Measurements from ENCODE around the gene SEC11A.

SEC11A gene

DNA sequence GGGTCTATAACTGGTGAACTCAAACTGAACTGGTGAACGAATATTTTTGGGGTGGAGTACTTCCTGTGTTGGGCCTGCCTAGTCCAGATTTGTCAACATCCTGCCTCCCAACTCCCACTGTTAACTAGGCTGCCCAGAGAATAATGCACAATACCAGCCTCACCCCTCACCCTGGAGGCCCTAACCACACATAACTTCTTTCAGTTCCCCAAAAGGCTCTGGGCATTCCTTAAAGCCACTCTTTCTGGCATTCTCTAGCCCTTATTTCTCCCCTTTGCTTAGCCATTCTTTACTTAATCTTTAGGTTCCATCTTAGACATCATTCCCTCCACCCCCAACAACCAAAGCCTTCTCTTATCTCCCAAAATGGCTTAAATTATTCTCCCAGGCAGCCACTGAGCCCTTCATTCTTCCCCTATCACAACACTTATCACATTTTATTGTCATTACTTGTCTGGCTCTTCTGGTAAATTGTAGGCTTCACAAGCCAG, 9.1 kb upstream of the SEC11A start:
- DNase-seq, result peak in 2 of 3 donors; percentile 21 to 38

DNA sequence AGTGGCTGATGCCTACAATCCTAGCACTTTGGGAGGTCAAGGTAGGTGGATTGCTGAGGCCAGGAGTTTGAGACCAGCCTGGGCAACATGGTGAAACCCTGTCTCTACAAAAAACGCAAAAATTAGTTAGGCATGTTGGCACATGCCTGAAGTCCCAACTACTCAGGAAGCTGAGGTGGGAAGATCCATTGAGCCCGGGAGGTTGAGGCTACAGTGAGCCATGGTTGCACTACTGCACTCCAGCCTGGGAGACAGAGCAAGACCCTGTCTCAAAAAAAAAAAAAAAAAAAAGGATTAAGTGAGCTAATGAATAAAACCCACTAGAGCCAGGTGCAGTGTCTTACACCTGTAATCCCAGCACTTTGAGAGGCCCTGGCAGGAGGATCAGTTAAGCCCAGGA, 6.7 kb upstream of the SEC11A start:
- ChIA-PET POLR2A (no interaction called here), CTCF (interaction anchor here (3.6 kb wide), 1 partner anchor 12 kb away, joined by 14 read pairs; no protein-coding TSS in a partner anchor)
- H3K4me3 ChIP-seq (ENCODE audit: control insufficient read depth in 1 of 7, extremely low read depth in 1 of 7, insufficient read depth in 4 of 7, low read depth in 2 of 7, low read length in 6 of 7), result no peak overlapping the region
- H3K27ac ChIP-seq (ENCODE audit: insufficient read depth in 1 of 2, low read depth in 1 of 2, low read length in 2 of 2, poor library complexity in 1 of 2, severe bottlenecking in 2 of 2), result no peak overlapping the region
- no peaks in the 10 kb centered on the region for H3K36me3 ChIP-seq (ENCODE audit: control insufficient read depth in 4 of 4, insufficient read depth in 4 of 4, low read length in 3 of 4)
- DNase-seq, result no peak
- peaks cover 0 to 25% (median 7%) of the 10 kb centered on the region in 4 experiments for H3K4me1 ChIP-seq (ENCODE audit: control extremely low read depth in 1 of 4, control insufficient read depth in 4 of 4, insufficient read depth in 4 of 4, low read length in 3 of 4)
- H3K9me3 ChIP-seq (ENCODE audit: control extremely low read depth in 1 of 5, control insufficient read depth in 4 of 5, insufficient read depth in 2 of 5, low read depth in 1 of 5, low read length in 4 of 5), result no peaks in the 10 kb centered on the region
- H3K27me3 ChIP-seq (replicated peaks in 2 of 5; ENCODE audit: control insufficient read depth in 4 of 5, insufficient read depth in 5 of 5, low read length in 4 of 5), result no peaks in the 10 kb centered on the region
- WGBS (ENCODE audit: insufficient coverage), result 100% methylated on average over 1 of the region's 2 CpGs

More for the DNA sequence above, 9.1 kb upstream of the SEC11A start:
- ChIA-PET CTCF (interaction anchor here (1.2 to 1.9 kb wide), 2 partner anchors 8 to 9 kb away, joined by 3 to 5 read pairs; partner anchors contain the start of gene SEC11A), POLR2A (no interaction called here)
- peaks cover 0 to 25% (median 7%) of the 10 kb centered on the region in 4 experiments for H3K4me1 ChIP-seq (ENCODE audit: control extremely low read depth in 1 of 4, control insufficient read depth in 4 of 4, insufficient read depth in 4 of 4, low read length in 3 of 4)
- no peak overlapping the region for H3K27ac ChIP-seq (ENCODE audit: insufficient read depth in 1 of 2, low read depth in 1 of 2, low read length in 2 of 2, poor library complexity in 1 of 2, severe bottlenecking in 2 of 2)
- no peaks in the 10 kb centered on the region for H3K9me3 ChIP-seq (ENCODE audit: control extremely low read depth in 1 of 5, control insufficient read depth in 4 of 5, insufficient read depth in 2 of 5, low read depth in 1 of 5, low read length in 4 of 5)
- H3K36me3 ChIP-seq (ENCODE audit: control insufficient read depth in 4 of 4, insufficient read depth in 4 of 4, low read length in 3 of 4), result no peaks in the 10 kb centered on the region
- no CpG with 5 or more reads among the region's 1 CpG for WGBS (ENCODE audit: insufficient coverage)
- H3K27me3 ChIP-seq (replicated peaks in 2 of 5; ENCODE audit: control insufficient read depth in 4 of 5, insufficient read depth in 5 of 5, low read length in 4 of 5), result no peaks in the 10 kb centered on the region
- no peak overlapping the region for H3K4me3 ChIP-seq (ENCODE audit: control insufficient read depth in 1 of 7, extremely low read depth in 1 of 7, insufficient read depth in 4 of 7, low read depth in 2 of 7, low read length in 6 of 7)

DNA sequence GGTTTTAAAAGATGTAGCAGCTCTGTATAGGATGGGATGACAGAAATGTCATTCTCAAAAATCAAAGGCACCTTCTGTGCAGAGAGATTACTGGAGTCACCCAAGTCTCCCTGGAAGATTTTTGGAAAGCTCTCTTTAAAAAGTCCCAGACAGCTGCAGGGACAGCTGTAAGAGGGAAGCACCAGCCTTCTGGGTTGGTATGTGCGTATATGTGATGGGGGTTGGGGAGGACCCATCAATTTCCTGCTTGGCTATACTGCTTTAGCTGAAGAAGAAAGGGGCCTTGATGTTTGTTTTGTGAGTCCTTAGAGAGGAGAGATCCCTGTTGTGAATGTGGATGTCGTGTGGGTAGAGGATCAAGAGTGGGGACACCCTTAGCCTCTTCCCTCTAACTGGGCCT, 5.4 kb upstream of the SEC11A start:
- Histone ChIP-seq H3K36me3 (ENCODE audit: control insufficient read depth in 4 of 4, insufficient read depth in 4 of 4, low read length in 3 of 4) (no peaks in the 10 kb centered on the region), H3K4me1 (ENCODE audit: control extremely low read depth in 1 of 4, control insufficient read depth in 4 of 4, insufficient read depth in 4 of 4, low read length in 3 of 4) (peaks cover 4 to 30% (median 13%) of the 10 kb centered on the region in 4 experiments), H3K27me3 (replicated peaks in 2 of 5; ENCODE audit: control insufficient read depth in 4 of 5, insufficient read depth in 5 of 5, low read length in 4 of 5) (no peaks in the 10 kb centered on the region), H3K9me3 (ENCODE audit: control extremely low read depth in 1 of 5, control insufficient read depth in 4 of 5, insufficient read depth in 2 of 5, low read depth in 1 of 5, low read length in 4 of 5) (no peaks in the 10 kb centered on the region), H3K27ac (ENCODE audit: insufficient read depth in 1 of 2, low read depth in 1 of 2, low read length in 2 of 2, poor library complexity in 1 of 2, severe bottlenecking in 2 of 2) (no peak overlapping the region), H3K4me3 (ENCODE audit: control insufficient read depth in 1 of 7, extremely low read depth in 1 of 7, insufficient read depth in 4 of 7, low read depth in 2 of 7, low read length in 6 of 7) (no peak overlapping the region)
- WGBS (ENCODE audit: insufficient coverage), result 90% methylated on average over 1 of the region's 2 CpGs
- DNase-seq, result no peak
- POLR2A ChIA-PET, result no interaction called here
- CTCF ChIA-PET, result interaction anchor here (3.6 kb wide), 1 partner anchor 13 kb away, joined by 14 read pairs; no protein-coding TSS in a partner anchor

DNA sequence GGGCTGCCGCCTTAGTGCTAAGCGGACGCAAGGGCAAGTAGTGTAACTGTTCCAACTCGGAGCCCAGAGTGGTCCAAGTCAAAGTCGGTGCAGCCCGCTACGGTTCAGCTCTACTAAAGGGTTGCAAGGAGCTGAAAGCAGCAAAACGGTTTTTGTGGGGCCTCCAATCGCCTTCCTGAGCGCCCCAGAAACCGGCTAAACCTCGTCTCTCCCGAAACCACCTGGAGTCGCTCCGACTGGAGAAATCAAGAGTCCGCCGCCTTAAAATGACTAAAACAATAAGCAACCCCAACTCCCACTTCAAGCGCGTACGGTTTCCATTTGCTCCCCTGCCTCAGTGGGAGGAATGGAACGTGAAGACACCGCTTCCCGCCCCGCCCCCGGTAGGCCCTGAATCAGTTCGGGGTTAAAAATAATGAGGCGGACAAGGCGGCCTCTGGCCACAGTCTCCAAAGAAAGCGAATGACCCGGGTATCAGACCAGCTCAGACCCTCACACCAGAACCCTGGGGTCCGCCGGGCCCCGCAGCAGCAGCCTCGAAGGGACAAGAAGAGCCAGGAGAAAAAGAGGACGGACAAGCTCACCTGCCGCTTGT, 401 bp downstream of the SEC11A start:
- H3K36me3 ChIP-seq (ENCODE audit: control insufficient read depth in 4 of 4, insufficient read depth in 4 of 4, low read length in 3 of 4), result peaks cover 2 to 5% (median 3%) of the 10 kb centered on the region in 4 experiments
- peak in 2 of 3 donors; percentile 35 to 50 for DNase-seq
- H3K4me3 ChIP-seq (ENCODE audit: control insufficient read depth in 1 of 7, extremely low read depth in 1 of 7, insufficient read depth in 4 of 7, low read depth in 2 of 7, low read length in 6 of 7), result peak overlapping the region; percentile 94 to 100 (median 99)
- no peaks in the 10 kb centered on the region for H3K27me3 ChIP-seq (replicated peaks in 2 of 5; ENCODE audit: control insufficient read depth in 4 of 5, insufficient read depth in 5 of 5, low read length in 4 of 5)
- H3K9me3 ChIP-seq (ENCODE audit: control extremely low read depth in 1 of 5, control insufficient read depth in 4 of 5, insufficient read depth in 2 of 5, low read depth in 1 of 5, low read length in 4 of 5), result no peaks in the 10 kb centered on the region
- under 1% methylated on average over 24 of the region's 36 CpGs for WGBS (ENCODE audit: insufficient coverage)
- H3K27ac ChIP-seq (ENCODE audit: insufficient read depth in 1 of 2, low read depth in 1 of 2, low read length in 2 of 2, poor library complexity in 1 of 2, severe bottlenecking in 2 of 2), result peak overlapping the region; percentile 42 to 84
- CTCF ChIA-PET, result interaction anchor here (0.7 to 2.1 kb wide), 9 partner anchors 9 to 128 kb away, joined by 3 to 6 read pairs (median 4); partner anchors contain the start of gene WDR73
- POLR2A ChIA-PET, result interaction anchor here (0.5 to 1.9 kb wide), 5 partner anchors 20 to 82 kb away, joined by 3 to 14 read pairs (median 4); partner anchors contain the start of genes WDR73 and ZNF592
- H3K4me1 ChIP-seq (ENCODE audit: control extremely low read depth in 1 of 4, control insufficient read depth in 4 of 4, insufficient read depth in 4 of 4, low read length in 3 of 4), result peaks cover 7 to 26% (median 19%) of the 10 kb centered on the region in 4 experiments

GRCh38 chr15:84714821-84715220, 1.1 kb downstream of the SEC11A start:
- H3K4me1 ChIP-seq (ENCODE audit: control extremely low read depth in 1 of 4, control insufficient read depth in 4 of 4, insufficient read depth in 4 of 4, low read length in 3 of 4), result peaks cover 7 to 26% (median 19%) of the 10 kb centered on the region in 4 experiments

GRCh38 chr15:84714372-84714771, 1.6 kb downstream of the SEC11A start:
- H3K27ac ChIP-seq (ENCODE audit: insufficient read depth in 1 of 2, low read depth in 1 of 2, low read length in 2 of 2, poor library complexity in 1 of 2, severe bottlenecking in 2 of 2), result peak overlapping the region in 1 of 2 experiments; percentile 84
- H3K9me3 ChIP-seq (ENCODE audit: control extremely low read depth in 1 of 5, control insufficient read depth in 4 of 5, insufficient read depth in 2 of 5, low read depth in 1 of 5, low read length in 4 of 5), result no peaks in the 10 kb centered on the region
- CTCF ChIA-PET, result interaction anchor here (1.0 to 1.8 kb wide), 3 partner anchors 21 to 56 kb away, joined by 3 to 6 read pairs (median 4); partner anchors contain the start of gene NMB
- WGBS (ENCODE audit: insufficient coverage), result 76% methylated on average over 1 of the region's 5 CpGs
- H3K4me3 ChIP-seq (ENCODE audit: control insufficient read depth in 1 of 7, extremely low read depth in 1 of 7, insufficient read depth in 4 of 7, low read depth in 2 of 7, low read length in 6 of 7), result peak overlapping the region in 2 of 7 experiments; percentile 99
- peaks cover 2 to 7% (median 3%) of the 10 kb centered on the region in 4 experiments for H3K36me3 ChIP-seq (ENCODE audit: control insufficient read depth in 4 of 4, insufficient read depth in 4 of 4, low read length in 3 of 4)
- H3K4me1 ChIP-seq (ENCODE audit: control extremely low read depth in 1 of 4, control insufficient read depth in 4 of 4, insufficient read depth in 4 of 4, low read length in 3 of 4), result peaks cover 7 to 26% (median 19%) of the 10 kb centered on the region in 4 experiments
- POLR2A ChIA-PET, result no interaction called here
- no peaks in the 10 kb centered on the region for H3K27me3 ChIP-seq (replicated peaks in 2 of 5; ENCODE audit: control insufficient read depth in 4 of 5, insufficient read depth in 5 of 5, low read length in 4 of 5)
- no peak for DNase-seq

More at GRCh38 chr15:84714821-84715220, 1.1 kb downstream of the SEC11A start:
- Histone ChIP-seq H3K4me3 (ENCODE audit: control insufficient read depth in 1 of 7, extremely low read depth in 1 of 7, insufficient read depth in 4 of 7, low read depth in 2 of 7, low read length in 6 of 7) (peak overlapping the region in 6 of 7 experiments; percentile 97 to 100 (median 99)), H3K27ac (ENCODE audit: insufficient read depth in 1 of 2, low read depth in 1 of 2, low read length in 2 of 2, poor library complexity in 1 of 2, severe bottlenecking in 2 of 2) (peak overlapping the region; percentile 42 to 84), H3K36me3 (ENCODE audit: control insufficient read depth in 4 of 4, insufficient read depth in 4 of 4, low read length in 3 of 4) (peaks cover 2 to 6% (median 3%) of the 10 kb centered on the region in 4 experiments), H3K9me3 (ENCODE audit: control extremely low read depth in 1 of 5, control insufficient read depth in 4 of 5, insufficient read depth in 2 of 5, low read depth in 1 of 5, low read length in 4 of 5) (no peaks in the 10 kb centered on the region), H3K27me3 (replicated peaks in 2 of 5; ENCODE audit: control insufficient read depth in 4 of 5, insufficient read depth in 5 of 5, low read length in 4 of 5) (no peaks in the 10 kb centered on the region)
- no CpG with 5 or more reads among the region's 3 CpGs for WGBS (ENCODE audit: insufficient coverage)
- DNase-seq, result no peak
- ChIA-PET CTCF (interaction anchor here (1.0 to 2.1 kb wide), 4 partner anchors 8 to 56 kb away, joined by 3 to 6 read pairs (median 4); partner anchors contain the start of gene NMB), POLR2A (no interaction called here)

DNA sequence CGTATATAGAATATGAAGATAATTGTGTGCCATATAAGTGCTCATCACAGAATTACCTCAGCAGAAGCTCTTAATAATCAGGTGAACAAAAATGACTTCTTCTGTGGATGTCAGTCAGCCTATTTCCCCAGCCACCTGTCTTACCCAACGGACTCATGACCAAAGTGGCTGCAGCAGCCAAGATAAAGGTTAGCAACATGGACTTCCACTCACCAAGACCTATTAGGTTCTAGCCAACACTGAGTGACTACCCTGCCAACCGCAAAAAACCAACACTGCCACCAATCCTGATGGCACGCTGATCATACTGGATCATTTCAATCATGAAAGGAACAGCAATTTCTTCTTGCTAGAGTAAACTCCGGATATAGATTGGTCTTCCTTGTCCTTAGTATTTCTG, 12.1 kb downstream of the SEC11A start:
- H3K27me3 ChIP-seq (replicated peaks in 2 of 5; ENCODE audit: control insufficient read depth in 4 of 5, insufficient read depth in 5 of 5, low read length in 4 of 5), result no peaks in the 10 kb centered on the region
- 100% methylated on average over 3 of the region's 5 CpGs for WGBS (ENCODE audit: insufficient coverage)
- H3K4me1 ChIP-seq (ENCODE audit: control extremely low read depth in 1 of 4, control insufficient read depth in 4 of 4, insufficient read depth in 4 of 4, low read length in 3 of 4), result peaks cover 0 to 9% (median 4%) of the 10 kb centered on the region in 4 experiments
- CTCF ChIA-PET, result interaction anchor here (1.4 to 1.6 kb wide), 2 partner anchors 9 to 22 kb away, joined by 3 read pairs; no protein-coding TSS in a partner anchor
- no peak for DNase-seq
- POLR2A ChIA-PET, result no interaction called here
- H3K27ac ChIP-seq (ENCODE audit: insufficient read depth in 1 of 2, low read depth in 1 of 2, low read length in 2 of 2, poor library complexity in 1 of 2, severe bottlenecking in 2 of 2), result no peak overlapping the region
- peaks cover 0 to 15% (median 2%) of the 10 kb centered on the region in 4 experiments for H3K36me3 ChIP-seq (ENCODE audit: control insufficient read depth in 4 of 4, insufficient read depth in 4 of 4, low read length in 3 of 4)
- no peaks in the 10 kb centered on the region for H3K9me3 ChIP-seq (ENCODE audit: control extremely low read depth in 1 of 5, control insufficient read depth in 4 of 5, insufficient read depth in 2 of 5, low read depth in 1 of 5, low read length in 4 of 5)
- H3K4me3 ChIP-seq (ENCODE audit: control insufficient read depth in 1 of 7, extremely low read depth in 1 of 7, insufficient read depth in 4 of 7, low read depth in 2 of 7, low read length in 6 of 7), result no peak overlapping the region

Data from common myeloid progenitor, CD34-positive (primary cell).